Neural crest cell (in vitro differentiated cells): ENCODE results near the gene FBLN1. TPM values are rescaled to one million over a fixed set of nuclear protein-coding genes. Genes with fewer than 3 reads are reported as not detected.

ENCODE experiments used
- DNase-seq: peaks from one replicate; pipeline ENCODE4 v3.0.0; 2021; ENCODE audit warnings: low read depth, mixed read lengths, low spot score
- H3K27ac Mint-ChIP-seq: one replicate; pipeline ENCODE4 v1.8.0; 2021; ENCODE audit warnings: mild to moderate bottlenecking, mixed read lengths; ENCODE audit not compliant: unreplicated experiment
- H3K27me3 Mint-ChIP-seq: 2 replicates; pipeline ENCODE4 v1.8.0; 2021; ENCODE audit warnings: low read depth, mild to moderate bottlenecking, mixed read lengths
- H3K36me3 Mint-ChIP-seq: 2 replicates; pipeline ENCODE4 v1.8.0; 2021; ENCODE audit warnings: low read depth, mild to moderate bottlenecking, mixed read lengths
- H3K4me1 Mint-ChIP-seq: 2 replicates; pipeline ENCODE4 v1.8.0; 2021; ENCODE audit warnings: mixed read lengths
- H3K4me3 Mint-ChIP-seq: one replicate; pipeline ENCODE4 v1.8.0; 2021; ENCODE audit warnings: mild to moderate bottlenecking, mixed read lengths
- H3K9me3 Mint-ChIP-seq: 2 replicates; pipeline ENCODE4 v1.8.0; 2021; ENCODE audit warnings: mixed read lengths
- CTCF ChIP-seq: fragments of 200-600 bp; sonication (generic); conservative IDR thresholded peaks from 2 replicates; pipeline ENCODE4 v1.5.0; 2021; ENCODE audit warnings: antibody characterized with exemption, mild to moderate bottlenecking
- total RNA-seq: library from RNA; stranded (reverse); gene quantifications from 2 replicates; pipeline ENCODE4 v1.2.1, GENCODE V29; 2021

The FBLN1 gene
- total RNA-seq, 1 donor from 2014 or later, result 163 TPM

- Mint-ChIP-seq H3K36me3 (no peaks in the 10 kb centered on the region), H3K27ac (no peak overlapping the region), H3K4me3 (no peak overlapping the region), H3K27me3 (no peaks in the 10 kb centered on the region), H3K9me3 (no peaks in the 10 kb centered on the region), H3K4me1 (peaks cover 28% of the 10 kb centered on the region)
- TF ChIP-seq CTCF, result no peak
- DNase-seq, result no peak
These were observed 24.4 kb upstream of the FBLN1 start for GRCh38 chr22:45478108-45478771.

- H3K27ac Mint-ChIP-seq, result no peak overlapping the region
- H3K4me1 Mint-ChIP-seq, result peaks cover 21% of the 10 kb centered on the region
- H3K9me3 Mint-ChIP-seq, result peaks cover 4% of the 10 kb centered on the region
- TF ChIP-seq CTCF, result no peak
- no peaks in the 10 kb centered on the region for H3K27me3 Mint-ChIP-seq
- no peak overlapping the region for H3K4me3 Mint-ChIP-seq
- H3K36me3 Mint-ChIP-seq, result no peaks in the 10 kb centered on the region
- DNase-seq, result no peak
These were observed 22.0 kb upstream of the FBLN1 start for GRCh38 chr22:45480717-45481116.

- peaks cover 19% of the 10 kb centered on the region for H3K4me1 Mint-ChIP-seq
- peaks cover 3% of the 10 kb centered on the region for H3K36me3 Mint-ChIP-seq
- no peak for TF ChIP-seq CTCF
These were observed 21.0 kb upstream of the FBLN1 start for GRCh38 chr22:45481661-45482060.

GRCh38 chr22:45482169-45482568, 20.5 kb upstream of the FBLN1 start:
- no peak for DNase-seq
- Mint-ChIP-seq H3K27ac (no peak overlapping the region), H3K4me1 (peaks cover 15% of the 10 kb centered on the region), H3K9me3 (peaks cover 6% of the 10 kb centered on the region), H3K36me3 (peaks cover 7% of the 10 kb centered on the region), H3K27me3 (no peaks in the 10 kb centered on the region), H3K4me3 (no peak overlapping the region)
- TF ChIP-seq CTCF, result no peak

More at GRCh38 chr22:45481661-45482060, 21.0 kb upstream of the FBLN1 start:
- DNase-seq, result no peak
- Mint-ChIP-seq H3K27ac (no peak overlapping the region), H3K9me3 (peaks cover 4% of the 10 kb centered on the region), H3K27me3 (no peaks in the 10 kb centered on the region), H3K4me3 (no peak overlapping the region)

- H3K4me3 Mint-ChIP-seq, result no peak overlapping the region
- peaks cover 11% of the 10 kb centered on the region for H3K36me3 Mint-ChIP-seq
- TF ChIP-seq CTCF, result no peak
- no peak for DNase-seq
- peaks cover 12% of the 10 kb centered on the region for H3K4me1 Mint-ChIP-seq
- H3K9me3 Mint-ChIP-seq, result peaks cover 10% of the 10 kb centered on the region
- H3K27ac Mint-ChIP-seq, result no peak overlapping the region
- no peaks in the 10 kb centered on the region for H3K27me3 Mint-ChIP-seq
These were observed 19.4 kb upstream of the FBLN1 start for GRCh38 chr22:45483319-45483718.
